GM12878 (cell line): ENCODE results near the gene PKLR.

Experiments used
- KLF5 ChIP-seq: fragments of 450-650 bp; IDR thresholded peaks from 2 replicates; pipeline ENCODE4 v1.6.1; 2014; ENCODE audit warnings: mild to moderate bottlenecking; ENCODE audit not compliant: partially characterized antibody
- PML ChIP-seq: IDR thresholded peaks from 2 replicates; pipeline ENCODE4 v1.6.1; 2012; ENCODE audit warnings: low read length, inconsistent platforms

GRCh38 chr1:155342842-155343241 is 41.6 kb upstream of the PKLR start:
- TF ChIP-seq PML (no peak), KLF5 (no peak)
